Stimulated activated CD4-positive, alpha-beta T cell treated with anti-CD3 and anti-CD28 coated beads, TNF-alpha, amount 100 ng/mL, for 24 hours (primary cell): ENCODE results near the gene OR2G3.

Experiments used
- DNase-seq, 3 experiments: peaks; one replicate each; pipeline ENCODE4 v3.0.0-alpha.2; 2020; ENCODE audit warnings: low read depth in 3 of 3

The OR2G3 gene

DNA sequence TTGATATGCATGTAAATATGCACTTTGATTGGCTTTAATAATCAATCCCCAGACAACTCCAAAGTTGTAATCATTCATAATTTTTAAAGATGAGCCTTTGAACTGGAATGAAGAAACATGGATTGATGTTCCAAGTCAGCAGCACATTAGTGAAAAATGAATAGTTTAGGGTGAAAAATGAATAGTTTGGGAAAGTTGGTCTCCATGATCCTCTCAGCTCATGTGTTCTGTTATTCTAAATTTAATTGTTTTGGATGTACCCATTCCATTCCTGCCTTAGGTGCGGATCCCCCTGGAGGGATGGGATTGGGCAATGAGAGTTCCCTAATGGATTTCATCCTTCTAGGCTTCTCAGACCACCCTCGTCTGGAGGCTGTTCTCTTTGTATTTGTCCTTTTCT lies at the start of gene OR2G3:
OR2G3 (plus strand) TSS at position 301 of the 400 bp plus-strand sequence; CDS start at position 301, 0 bp downstream.
- DNase-seq: no peak

DNA sequence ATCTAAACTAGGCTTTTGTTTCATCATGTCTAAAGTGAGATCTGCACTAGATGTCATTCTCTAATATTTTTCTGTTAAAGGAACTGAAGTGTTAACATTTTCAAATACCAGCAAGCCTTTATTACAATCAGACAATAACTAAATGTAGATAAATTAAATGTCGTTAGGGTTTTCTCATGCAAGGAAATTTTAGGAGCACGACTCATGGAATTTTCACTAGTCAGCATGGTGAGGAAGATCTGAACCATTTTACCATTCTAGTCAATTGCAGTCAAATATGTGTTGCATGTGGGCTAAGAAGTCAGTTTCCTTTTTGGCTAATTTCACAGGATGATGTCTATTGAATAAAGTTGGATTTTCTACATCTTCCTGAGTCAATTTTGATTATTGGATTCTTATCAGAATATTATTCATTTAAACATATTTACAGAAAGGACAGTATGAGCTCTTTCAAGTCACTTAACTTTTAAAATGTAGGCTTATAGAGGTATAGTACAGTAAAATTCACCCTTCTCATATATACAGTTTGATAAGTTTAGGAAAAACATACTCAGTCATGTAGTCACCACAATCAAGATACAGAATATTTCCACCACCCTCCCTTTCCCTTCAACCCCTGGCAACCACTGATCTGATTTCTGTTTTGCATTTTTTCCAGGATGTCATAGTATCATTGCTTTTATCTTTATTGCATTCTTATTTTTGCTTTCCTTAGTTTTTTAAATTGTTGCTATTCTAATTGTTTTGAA lies 47.3 kb upstream of the OR2G3 start:
- DNase-seq: no peak

DNA sequence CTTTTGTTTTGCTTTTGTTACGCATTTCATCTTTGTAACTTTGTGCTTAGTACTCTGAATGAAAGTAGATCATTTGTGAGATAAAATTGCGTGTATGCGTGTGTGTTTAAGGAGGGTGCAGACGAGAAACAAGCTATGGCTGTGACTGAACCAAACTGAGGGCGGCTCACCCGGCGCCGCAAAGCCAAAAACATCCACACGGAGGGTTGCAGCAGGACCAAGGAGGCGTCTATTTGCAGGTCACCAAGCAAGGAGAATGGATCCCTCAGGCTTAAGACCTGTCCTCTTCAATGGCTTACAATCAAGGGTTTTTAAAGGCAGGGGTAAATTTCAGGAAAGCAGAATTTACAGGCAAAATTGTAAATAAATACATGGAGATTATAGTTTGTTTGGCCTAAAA lies 43.7 kb upstream of the OR2G3 start:
- no peak for DNase-seq

DNA sequence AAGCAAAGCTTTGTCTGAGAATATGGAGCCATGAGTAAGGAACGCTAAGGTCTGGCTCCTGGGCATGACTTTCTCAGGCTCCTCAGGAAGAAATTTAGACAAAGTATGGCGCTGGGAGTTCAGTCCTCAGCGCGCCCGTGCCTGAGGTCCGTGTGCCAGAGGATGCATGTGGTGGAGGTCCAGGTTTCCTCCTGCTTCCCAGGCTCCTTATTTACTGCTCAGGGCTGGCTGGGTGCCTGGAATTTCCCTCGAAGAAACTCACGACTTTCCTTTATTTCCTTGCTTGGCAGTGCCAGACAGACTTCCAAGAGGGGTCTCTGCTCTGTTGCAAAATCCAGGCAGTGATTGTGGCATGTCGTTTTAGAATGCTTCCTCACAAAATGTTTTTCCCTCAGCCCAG lies 43.2 kb upstream of the OR2G3 start:
- DNase-seq: no peak

DNA sequence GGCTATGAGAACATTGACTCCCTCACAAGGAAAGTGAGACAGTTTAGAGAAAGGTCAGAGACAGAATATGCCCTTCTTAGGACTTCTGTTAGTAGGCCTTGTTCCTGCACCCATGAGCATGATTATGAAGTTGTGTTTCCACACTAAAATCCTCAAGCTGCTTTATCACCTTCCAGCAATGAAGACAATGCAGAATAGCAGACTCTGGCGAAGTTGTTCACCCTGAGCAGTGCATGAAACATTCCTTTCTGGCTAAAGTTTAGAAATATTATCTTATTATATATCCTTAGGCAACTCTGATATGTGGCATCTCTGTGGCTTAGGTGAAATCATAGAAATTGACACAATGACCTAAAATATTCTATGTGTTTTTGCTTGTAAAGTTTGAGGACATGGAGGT lies 31.1 kb upstream of the OR2G3 start:
- DNase-seq: no peak

- DNase-seq: no peak
These were observed 30.7 kb upstream of the OR2G3 start for GRCh38 chr1:247574664-247575063.

DNA sequence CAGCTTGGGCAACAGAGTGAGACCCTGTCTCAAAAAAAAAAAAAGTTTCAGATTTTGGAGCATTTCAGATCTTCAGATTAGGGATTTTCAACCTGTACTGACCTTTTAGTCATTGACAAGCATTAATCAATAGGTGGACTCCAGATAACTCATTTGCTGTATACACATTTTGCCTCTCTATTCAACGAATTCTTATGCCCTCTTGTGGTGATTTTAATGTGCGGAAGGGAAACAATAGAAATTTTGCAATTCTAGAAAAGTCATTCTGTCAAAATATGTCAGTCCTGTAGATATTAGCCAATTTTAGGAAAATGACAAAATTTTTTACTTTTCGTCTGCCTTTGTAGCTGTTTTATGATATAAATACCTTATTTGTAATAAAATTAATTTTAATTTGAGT lies 28.9 kb upstream of the OR2G3 start:
- DNase-seq: no peak

DNA sequence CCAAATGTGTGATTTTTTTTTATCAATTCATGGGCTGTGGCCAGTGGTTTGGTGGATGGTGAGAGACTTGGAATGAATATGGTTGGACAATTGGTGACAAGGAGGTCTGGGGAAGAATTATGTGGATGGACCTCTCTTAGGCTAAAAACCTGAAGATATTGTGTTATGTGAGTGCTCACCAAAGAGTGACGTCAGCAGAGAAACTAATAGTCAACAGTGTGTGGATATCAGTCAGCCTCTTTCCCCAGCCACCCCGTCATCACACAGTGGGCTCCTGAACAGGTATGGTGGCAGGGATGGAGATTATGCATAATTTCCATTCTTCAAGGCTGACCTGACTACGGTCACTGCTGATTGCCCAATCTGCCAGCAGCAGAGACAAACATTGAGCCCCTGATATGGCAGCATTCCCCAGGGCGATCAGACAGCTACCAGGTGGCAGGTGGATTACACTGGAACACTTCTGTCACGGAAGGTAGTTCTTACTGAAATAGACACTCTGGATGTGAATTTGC lies 26.4 kb upstream of the OR2G3 start:
- no peak for DNase-seq

DNA sequence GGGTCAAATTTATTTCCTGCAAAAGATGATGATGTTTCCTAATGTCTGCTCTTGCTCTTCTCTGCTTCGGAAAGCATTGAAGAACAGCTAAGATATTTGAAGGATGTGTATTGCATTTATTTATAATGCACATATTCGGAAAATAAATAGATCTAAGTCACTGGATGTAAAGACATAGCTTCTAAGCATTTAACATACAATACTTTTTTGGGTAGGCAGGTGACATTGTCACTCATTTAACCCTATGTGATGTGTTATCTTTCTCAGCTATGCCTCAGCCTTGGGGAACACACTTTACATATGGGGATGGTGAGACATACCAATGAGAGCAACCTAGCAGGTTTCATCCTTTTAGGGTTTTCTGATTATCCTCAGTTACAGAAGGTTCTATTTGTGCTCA lies 17.3 kb upstream of the OR2G3 start, which contains the start of gene OR2G2:
OR2G2 (plus strand) TSS at position 301 of the 400 bp plus-strand sequence; CDS start at position 301, 0 bp downstream.
- DNase-seq: no peak

GRCh38 chr1:247613405-247613804 lies 8.0 kb downstream of the OR2G3 start:
- DNase-seq: no peak

- DNase-seq: no peak
These were observed 9.2 kb downstream of the OR2G3 start for GRCh38 chr1:247614625-247615024.

- DNase-seq: no peak
These were observed 22.6 kb downstream of the OR2G3 start for GRCh38 chr1:247627951-247628350.

GRCh38 chr1:247638011-247638410 lies 32.6 kb downstream of the OR2G3 start:
- DNase-seq: no peak

DNA sequence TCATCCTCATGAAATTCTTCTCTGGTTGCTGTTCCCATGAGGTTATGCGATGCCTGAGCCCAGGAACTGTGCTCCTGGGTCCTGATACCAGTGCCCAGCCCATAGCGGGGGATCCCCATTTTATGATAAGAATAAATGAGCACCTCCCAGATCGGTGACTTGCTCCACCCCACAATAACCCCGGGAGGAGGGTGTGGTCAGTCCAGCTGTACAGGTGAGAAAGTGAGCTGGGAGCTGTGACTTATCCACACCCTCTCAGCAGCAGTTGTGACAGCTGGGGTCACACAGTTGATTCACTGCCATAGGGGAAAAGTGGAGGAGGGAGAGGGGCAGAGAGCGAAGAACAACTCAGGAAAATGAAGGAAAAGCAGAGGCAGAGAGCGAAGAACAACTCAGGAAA lies 33.4 kb downstream of the OR2G3 start:
- no peak for DNase-seq

- DNase-seq: peak in 2 of 3 experiments; percentile 17 to 47
These were observed 34.1 kb downstream of the OR2G3 start for GRCh38 chr1:247639381-247639981.

DNA sequence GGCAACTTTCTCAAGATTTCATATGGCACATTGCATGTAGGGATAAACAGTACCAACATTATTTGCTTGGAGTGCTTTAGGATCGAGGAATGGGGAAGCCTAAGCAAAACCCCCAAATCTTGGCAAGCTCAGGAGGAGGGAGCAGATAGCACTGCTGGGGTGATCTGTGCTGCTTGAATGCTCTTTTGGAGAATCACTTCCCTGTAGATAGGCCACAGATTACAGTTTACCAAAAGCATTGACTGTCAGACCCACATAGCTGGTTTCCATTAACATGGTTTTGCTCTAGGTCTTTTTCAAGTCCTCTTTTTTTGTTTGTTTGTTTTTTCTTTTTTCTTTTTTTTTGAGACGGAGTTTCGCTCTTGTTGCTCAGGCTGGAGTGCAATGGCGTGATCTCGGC lies 37.4 kb downstream of the OR2G3 start:
- DNase-seq: no peak

DNA sequence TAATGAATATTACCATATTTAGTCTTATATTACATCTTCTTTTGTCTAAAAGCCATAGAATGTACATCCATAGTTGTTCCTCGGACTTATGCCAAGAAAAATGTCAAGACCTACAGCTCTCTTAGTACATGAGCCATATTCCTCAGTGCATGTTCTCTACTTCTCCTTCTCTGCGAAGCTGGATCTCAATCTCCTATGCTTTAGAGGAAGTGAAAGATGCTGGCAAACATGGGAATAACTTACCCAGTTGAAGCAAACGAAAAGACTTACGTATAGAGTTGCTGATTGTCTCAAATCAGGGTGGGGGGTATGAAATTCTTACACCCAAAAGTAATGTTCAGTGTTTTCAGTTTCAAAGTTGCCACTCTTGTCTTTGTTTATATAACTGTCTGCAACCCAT lies 41.5 kb downstream of the OR2G3 start:
- no peak for DNase-seq

- DNase-seq: no peak
These were observed 42.5 kb downstream of the OR2G3 start for GRCh38 chr1:247647864-247648263.

- DNase-seq: no peak
These were observed 47.7 kb downstream of the OR2G3 start for GRCh38 chr1:247653040-247653439.
